ENCODE results near the gene DEPDC1B.

- no peak for TF ChIP-seq ZNF530 (tag by site-specific recombination; IDR thresholded peaks at IDR 0.05; ENCODE audit: low read depth)
- TF ChIP-seq ZNF10 (tag by site-specific recombination; IDR thresholded peaks at IDR 0.05): no peak
- no peak for TF ChIP-seq CTCF (tag by site-specific recombination; IDR thresholded peaks at IDR 0.05)
These were observed 64.0 kb downstream of the DEPDC1B start for GRCh38 chr5:60636001-60636400.
